ENCODE data around the gene LAP3.

DNA sequence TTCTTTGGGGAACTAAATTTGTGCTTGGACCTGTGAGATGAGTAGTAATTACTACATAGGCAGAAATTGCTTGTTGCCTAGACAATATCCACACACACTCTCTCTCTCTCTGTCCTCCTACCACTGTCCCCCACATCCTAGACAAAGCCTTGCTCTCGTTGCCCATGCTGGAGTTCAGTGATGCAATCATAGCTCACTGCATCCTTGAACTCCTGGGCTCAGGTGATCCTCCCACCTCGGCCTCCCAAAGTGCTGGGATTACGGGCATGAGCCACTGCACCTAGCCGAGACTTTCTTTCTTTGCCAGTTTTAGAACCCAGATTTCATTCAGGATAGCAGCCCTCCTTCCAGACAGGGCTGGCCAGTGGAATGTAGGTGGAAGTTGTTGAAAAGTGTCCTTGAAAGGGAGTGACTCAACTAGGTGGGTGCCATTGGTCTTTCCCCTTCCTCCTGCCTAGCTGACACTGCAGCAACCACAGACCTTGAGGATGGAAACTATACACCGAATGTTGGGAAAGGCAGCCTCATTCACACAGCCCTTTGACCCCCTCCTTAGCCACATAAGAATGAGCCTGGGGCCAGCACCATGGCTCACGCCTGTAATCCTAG lies 16.8 kb upstream of the LAP3 start:
- TF ChIP-seq, protein P1, sequence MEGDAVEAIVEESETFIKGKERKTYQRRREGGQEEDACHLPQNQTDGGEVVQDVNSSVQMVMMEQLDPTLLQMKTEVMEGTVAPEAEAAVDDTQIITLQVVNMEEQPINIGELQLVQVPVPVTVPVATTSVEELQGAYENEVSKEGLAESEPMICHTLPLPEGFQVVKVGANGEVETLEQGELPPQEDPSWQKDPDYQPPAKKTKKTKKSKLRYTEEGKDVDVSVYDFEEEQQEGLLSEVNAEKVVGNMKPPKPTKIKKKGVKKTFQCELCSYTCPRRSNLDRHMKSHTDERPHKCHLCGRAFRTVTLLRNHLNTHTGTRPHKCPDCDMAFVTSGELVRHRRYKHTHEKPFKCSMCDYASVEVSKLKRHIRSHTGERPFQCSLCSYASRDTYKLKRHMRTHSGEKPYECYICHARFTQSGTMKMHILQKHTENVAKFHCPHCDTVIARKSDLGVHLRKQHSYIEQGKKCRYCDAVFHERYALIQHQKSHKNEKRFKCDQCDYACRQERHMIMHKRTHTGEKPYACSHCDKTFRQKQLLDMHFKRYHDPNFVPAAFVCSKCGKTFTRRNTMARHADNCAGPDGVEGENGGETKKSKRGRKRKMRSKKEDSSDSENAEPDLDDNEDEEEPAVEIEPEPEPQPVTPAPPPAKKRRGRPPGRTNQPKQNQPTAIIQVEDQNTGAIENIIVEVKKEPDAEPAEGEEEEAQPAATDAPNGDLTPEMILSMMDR (IDR thresholded peaks at IDR 0.05) = no peak
- TF ChIP-seq POLR2A (IDR thresholded peaks at IDR 0.05) = no peak
